ENCODE data around the gene PIGS. TPM values are rescaled to one million over a fixed set of nuclear protein-coding genes. Genes with fewer than 3 reads are reported as not detected.

Gene PIGS
- total and polyA plus RNA-seq, 2 of the 13 experiments (the other 11 are each of a cell fraction or from before 2014, with no cell fraction given), result 31.7 to 42.6 TPM

DNA sequence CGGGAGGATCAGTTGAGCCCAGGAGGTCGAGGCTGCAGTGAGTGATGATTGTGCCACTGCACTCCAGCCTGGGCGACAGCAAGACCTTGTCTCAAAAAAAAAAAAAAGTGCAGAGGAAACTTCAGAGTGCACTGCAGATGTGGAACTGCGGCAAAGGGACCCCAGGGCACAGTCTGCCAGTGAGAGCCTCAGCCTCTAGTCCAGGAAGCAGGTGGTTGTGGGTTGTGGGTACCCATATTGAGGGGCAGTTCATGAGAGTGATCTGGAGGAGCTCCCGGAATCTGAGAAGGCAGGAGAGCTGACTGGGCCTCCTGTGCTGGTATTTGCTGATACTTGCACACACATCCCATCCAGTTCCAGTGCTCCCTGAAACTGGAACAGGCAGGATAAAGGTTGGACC, 52.1 kb downstream of the PIGS start (continued):
- TF ChIP-seq, protein P1, sequence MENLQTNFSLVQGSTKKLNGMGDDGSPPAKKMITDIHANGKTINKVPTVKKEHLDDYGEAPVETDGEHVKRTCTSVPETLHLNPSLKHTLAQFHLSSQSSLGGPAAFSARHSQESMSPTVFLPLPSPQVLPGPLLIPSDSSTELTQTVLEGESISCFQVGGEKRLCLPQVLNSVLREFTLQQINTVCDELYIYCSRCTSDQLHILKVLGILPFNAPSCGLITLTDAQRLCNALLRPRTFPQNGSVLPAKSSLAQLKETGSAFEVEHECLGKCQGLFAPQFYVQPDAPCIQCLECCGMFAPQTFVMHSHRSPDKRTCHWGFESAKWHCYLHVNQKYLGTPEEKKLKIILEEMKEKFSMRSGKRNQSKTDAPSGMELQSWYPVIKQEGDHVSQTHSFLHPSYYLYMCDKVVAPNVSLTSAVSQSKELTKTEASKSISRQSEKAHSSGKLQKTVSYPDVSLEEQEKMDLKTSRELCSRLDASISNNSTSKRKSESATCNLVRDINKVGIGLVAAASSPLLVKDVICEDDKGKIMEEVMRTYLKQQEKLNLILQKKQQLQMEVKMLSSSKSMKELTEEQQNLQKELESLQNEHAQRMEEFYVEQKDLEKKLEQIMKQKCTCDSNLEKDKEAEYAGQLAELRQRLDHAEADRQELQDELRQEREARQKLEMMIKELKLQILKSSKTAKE (CRISPR knock-in tag; IDR thresholded peaks at IDR 0.05; ENCODE audit: borderline replicate concordance), result no peak
- TF ChIP-seq ZNF841 (CRISPR knock-in tag; IDR thresholded peaks at IDR 0.05; ENCODE audit: borderline replicate concordance) (no peak), ZBTB20 (CRISPR knock-in tag; IDR thresholded peaks at IDR 0.05; ENCODE audit: borderline replicate concordance, low read depth) (no peak), SOX13 (IDR thresholded peaks at IDR 0.05) (no peak), SOX13 (CRISPR knock-in tag; conservative IDR thresholded peaks at IDR 0.05 in 1 of 2, IDR thresholded peaks at IDR 0.05 in 1 of 2) (no peak), ZNF234 (CRISPR knock-in tag; conservative IDR thresholded peaks at IDR 0.05) (no peak), ZNF17 (CRISPR knock-in tag; IDR thresholded peaks at IDR 0.05) (no peak), ARID2 (CRISPR knock-in tag; IDR thresholded peaks at IDR 0.05; ENCODE audit: borderline replicate concordance) (no peak)
- TF ChIP-seq, protein P2, sequence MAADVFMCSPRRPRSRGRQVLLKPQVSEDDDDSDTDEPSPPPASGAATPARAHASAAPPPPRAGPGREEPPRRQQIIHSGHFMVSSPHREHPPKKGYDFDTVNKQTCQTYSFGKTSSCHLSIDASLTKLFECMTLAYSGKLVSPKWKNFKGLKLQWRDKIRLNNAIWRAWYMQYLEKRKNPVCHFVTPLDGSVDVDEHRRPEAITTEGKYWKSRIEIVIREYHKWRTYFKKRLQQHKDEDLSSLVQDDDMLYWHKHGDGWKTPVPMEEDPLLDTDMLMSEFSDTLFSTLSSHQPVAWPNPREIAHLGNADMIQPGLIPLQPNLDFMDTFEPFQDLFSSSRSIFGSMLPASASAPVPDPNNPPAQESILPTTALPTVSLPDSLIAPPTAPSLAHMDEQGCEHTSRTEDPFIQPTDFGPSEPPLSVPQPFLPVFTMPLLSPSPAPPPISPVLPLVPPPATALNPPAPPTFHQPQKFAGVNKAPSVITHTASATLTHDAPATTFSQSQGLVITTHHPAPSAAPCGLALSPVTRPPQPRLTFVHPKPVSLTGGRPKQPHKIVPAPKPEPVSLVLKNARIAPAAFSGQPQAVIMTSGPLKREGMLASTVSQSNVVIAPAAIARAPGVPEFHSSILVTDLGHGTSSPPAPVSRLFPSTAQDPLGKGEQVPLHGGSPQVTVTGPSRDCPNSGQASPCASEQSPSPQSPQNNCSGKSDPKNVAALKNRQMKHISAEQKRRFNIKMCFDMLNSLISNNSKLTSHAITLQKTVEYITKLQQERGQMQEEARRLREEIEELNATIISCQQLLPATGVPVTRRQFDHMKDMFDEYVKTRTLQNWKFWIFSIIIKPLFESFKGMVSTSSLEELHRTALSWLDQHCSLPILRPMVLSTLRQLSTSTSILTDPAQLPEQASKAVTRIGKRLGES (CRISPR knock-in tag; IDR thresholded peaks at IDR 0.05; ENCODE audit: borderline replicate concordance), result no peak
- TF ChIP-seq, protein P3, sequence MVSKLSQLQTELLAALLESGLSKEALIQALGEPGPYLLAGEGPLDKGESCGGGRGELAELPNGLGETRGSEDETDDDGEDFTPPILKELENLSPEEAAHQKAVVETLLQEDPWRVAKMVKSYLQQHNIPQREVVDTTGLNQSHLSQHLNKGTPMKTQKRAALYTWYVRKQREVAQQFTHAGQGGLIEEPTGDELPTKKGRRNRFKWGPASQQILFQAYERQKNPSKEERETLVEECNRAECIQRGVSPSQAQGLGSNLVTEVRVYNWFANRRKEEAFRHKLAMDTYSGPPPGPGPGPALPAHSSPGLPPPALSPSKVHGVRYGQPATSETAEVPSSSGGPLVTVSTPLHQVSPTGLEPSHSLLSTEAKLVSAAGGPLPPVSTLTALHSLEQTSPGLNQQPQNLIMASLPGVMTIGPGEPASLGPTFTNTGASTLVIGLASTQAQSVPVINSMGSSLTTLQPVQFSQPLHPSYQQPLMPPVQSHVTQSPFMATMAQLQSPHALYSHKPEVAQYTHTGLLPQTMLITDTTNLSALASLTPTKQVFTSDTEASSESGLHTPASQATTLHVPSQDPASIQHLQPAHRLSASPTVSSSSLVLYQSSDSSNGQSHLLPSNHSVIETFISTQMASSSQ (IDR thresholded peaks at IDR 0.05; ENCODE audit: low read depth), result no peak
- TF ChIP-seq, protein P3 (CRISPR knock-in tag; IDR thresholded peaks at IDR 0.05; ENCODE audit: borderline replicate concordance), result no peak
